IMR-90 (cell line): ENCODE measurements around the gene KCNAB1. TPM values are rescaled to one million over a fixed set of nuclear protein-coding genes. Genes with fewer than 3 reads are reported as not detected.

Experiments used
- ATAC-seq: fragments of 200-7000 bp; cut with Tn5 transposase; 2 replicates; pipeline ENCODE4 v1.9.1; 2020; ENCODE audit warnings: low read depth, mild to moderate bottlenecking, moderate library complexity
- BruUV-seq: library from RNA; stranded (reverse); fragments of 400-500 nt; replicated peaks from 2 replicates; lab custom pipeline; 2021; lab: Mats Ljungman, UMichigan
- CTCF ChIA-PET: fragments of 300-600 bp; formaldehyde crosslinking; extraction: SDS; loops from one replicate; lab custom pipeline; 2021; ENCODE audit warnings: antibody characterized with exemption; lab: Yijun Ruan, JAX
- POLR2A ChIA-PET: fragments of 300-600 bp; sonication (Branson Sonifier 250); formaldehyde crosslinking; loops from one replicate; lab custom pipeline; 2022; ENCODE audit warnings: antibody characterized with exemption; ENCODE audit not compliant: unreplicated experiment; lab: Charles Lee
- DNase-seq: peaks from one replicate; pipeline ENCODE4 v3.0.0; 2013
- H2AFZ ChIP-seq: replicated peaks from 2 replicates; pipeline ENCODE3; 2013; ENCODE audit warnings: low read length, mild to moderate bottlenecking; ENCODE audit not compliant: poor library complexity
- H2AK5ac ChIP-seq: 2 replicates; pipeline ENCODE4 v1.6.1; 2013; ENCODE audit warnings: low read depth, low read length, inconsistent platforms
- H2AK9ac ChIP-seq: replicated peaks from 2 replicates; pipeline ENCODE3; 2013; ENCODE audit warnings: mild to moderate bottlenecking, low read depth, low read length, moderate library complexity; ENCODE audit not compliant: poor library complexity
- H2BK120ac ChIP-seq: 2 replicates; pipeline ENCODE4 v1.6.1; 2013; ENCODE audit warnings: low read depth, low read length, inconsistent platforms
- H2BK15ac ChIP-seq: 3 replicates; pipeline ENCODE4 v1.6.1; 2013; ENCODE audit warnings: low read depth, low read length, inconsistent platforms
- H2BK20ac ChIP-seq: 2 replicates; pipeline ENCODE4 v1.6.1; 2013; ENCODE audit warnings: low read depth, mild to moderate bottlenecking, inconsistent platforms, low read length, moderate library complexity
- H2BK5ac ChIP-seq: 2 replicates; pipeline ENCODE4 v1.6.1; 2013; ENCODE audit warnings: mild to moderate bottlenecking, low read depth, low read length, inconsistent platforms; ENCODE audit not compliant: poor library complexity, severe bottlenecking
- H3K14ac ChIP-seq: replicated peaks from 2 replicates; pipeline ENCODE4 v1.6.1; 2013; ENCODE audit warnings: low read depth, low read length, inconsistent platforms
- H3K18ac ChIP-seq: 2 replicates; pipeline ENCODE4 v1.6.1; 2013; ENCODE audit warnings: low read depth, low read length, control low read depth
- H3K23ac ChIP-seq: 2 replicates; pipeline ENCODE4 v1.6.1; 2013; ENCODE audit warnings: low read depth, low read length, inconsistent platforms
- H3K27ac ChIP-seq: 2 replicates; pipeline ENCODE4 v1.5.1; 2013; ENCODE audit warnings: mild to moderate bottlenecking, control low read depth, low read length; ENCODE audit not compliant: insufficient read depth
- H3K27me3 ChIP-seq: 2 replicates; pipeline ENCODE4 v1.6.1; 2013; ENCODE audit warnings: low read length; ENCODE audit not compliant: control insufficient read depth, insufficient read depth
- H3K36me3 ChIP-seq: 2 replicates; pipeline ENCODE4 v1.6.1; 2013; ENCODE audit warnings: low read length, mixed read lengths; ENCODE audit not compliant: control insufficient read depth, insufficient read depth
- H3K4ac ChIP-seq: 2 replicates; pipeline ENCODE4 v1.6.1; 2013; ENCODE audit warnings: low read depth, low read length, inconsistent platforms
- H3K4me1 ChIP-seq: 2 replicates; pipeline ENCODE4 v1.6.1; 2013; ENCODE audit warnings: low read length, mixed read lengths; ENCODE audit not compliant: control insufficient read depth, insufficient read depth
- H3K4me2 ChIP-seq: 2 replicates; pipeline ENCODE4 v1.6.1; 2013; ENCODE audit warnings: low read depth, mild to moderate bottlenecking, control low read depth, low read length, moderate library complexity
- H3K4me3 ChIP-seq: 2 replicates; pipeline ENCODE4 v1.5.1; 2013; ENCODE audit warnings: low read depth, mild to moderate bottlenecking, control low read depth, low read length, moderate library complexity; ENCODE audit not compliant: insufficient read depth
- H3K56ac ChIP-seq: 2 replicates; pipeline ENCODE4 v1.6.1; 2013; ENCODE audit warnings: low read length, inconsistent platforms; ENCODE audit not compliant: insufficient read depth; ENCODE audit errors: extremely low read depth
- H3K79me1 ChIP-seq, 2 experiments: 2 replicates each; pipeline ENCODE4 v1.6.1; 2013; ENCODE audit warnings: low read length in 2 of 2, inconsistent platforms in 1 of 2, low read depth in 1 of 2
- H3K9ac ChIP-seq: 2 replicates; pipeline ENCODE4 v1.6.1; 2013; ENCODE audit warnings: low read depth, low read length, control low read depth
- H3K9me1 ChIP-seq: 2 replicates; pipeline ENCODE4 v1.6.1; 2013; ENCODE audit warnings: low read length, inconsistent platforms; ENCODE audit not compliant: insufficient read depth
- H3K9me3 ChIP-seq: 2 replicates; pipeline ENCODE4 v1.6.1; 2013; ENCODE audit warnings: low read length; ENCODE audit not compliant: control insufficient read depth, insufficient read depth
- H4K20me1 ChIP-seq: 2 replicates; pipeline ENCODE4 v1.6.1; 2013; ENCODE audit warnings: low read length, inconsistent platforms; ENCODE audit not compliant: insufficient read depth
- H4K5ac ChIP-seq: 2 replicates; pipeline ENCODE4 v1.6.1; 2013; ENCODE audit warnings: mild to moderate bottlenecking, low read depth, low read length, control low read depth
- H4K8ac ChIP-seq, 2 experiments: 2 replicates each; pipeline ENCODE4 v1.6.1; 2013; ENCODE audit warnings: low read depth in 2 of 2, low read length in 2 of 2, control low read depth in 1 of 2, inconsistent platforms in 1 of 2
- H4K91ac ChIP-seq: 2 replicates; pipeline ENCODE4 v1.6.1; 2013; ENCODE audit warnings: low read depth, low read length, inconsistent platforms; ENCODE audit not compliant: insufficient read depth
- BHLHE40 ChIP-seq: fragments of 150-350 bp; IDR thresholded peaks from 2 replicates; pipeline ENCODE4 v1.6.1; 2016; ENCODE audit warnings: mild to moderate bottlenecking, low read depth, low read length
- CEBPB ChIP-seq: IDR thresholded peaks from 2 replicates; pipeline ENCODE4 v1.6.1; 2012; ENCODE audit warnings: low read depth, low read length, improper control_type of control experiment
- FOS ChIP-seq: fragments of 150-350 bp; IDR thresholded peaks from 2 replicates; pipeline ENCODE4 v1.6.1; 2016; ENCODE audit warnings: low read depth, low read length
- MAFK ChIP-seq: IDR thresholded peaks from 2 replicates; pipeline ENCODE4 v1.6.1; 2012; ENCODE audit warnings: low read depth, low read length, improper control_type of control experiment
- MAZ ChIP-seq: IDR thresholded peaks from 2 replicates; pipeline ENCODE4 v1.6.1; 2012; ENCODE audit warnings: low read depth, mild to moderate bottlenecking, low read length, improper control_type of control experiment, moderate library complexity, borderline replicate concordance
- MXI1 ChIP-seq: IDR thresholded peaks from 2 replicates; pipeline ENCODE4 v1.6.1; 2012; ENCODE audit warnings: low read depth, mild to moderate bottlenecking, low read length, moderate library complexity, borderline replicate concordance
- NFE2L2 ChIP-seq: fragments of 150-350 bp; IDR thresholded peaks from 2 replicates; pipeline ENCODE4 v1.6.1; 2016; ENCODE audit warnings: low read depth, mild to moderate bottlenecking, low read length
- POLR2A ChIP-seq: IDR thresholded peaks from 2 replicates; pipeline ENCODE4 v1.6.1; 2012; ENCODE audit warnings: mild to moderate bottlenecking, low read depth, low read length
- RAD21 ChIP-seq: IDR thresholded peaks from 2 replicates; pipeline ENCODE4 v1.6.1; 2012; ENCODE audit warnings: low read length, improper control_type of control experiment
- RFX5 ChIP-seq: IDR thresholded peaks from 2 replicates; pipeline ENCODE4 v1.8.0; 2012; ENCODE audit warnings: low read depth, mild to moderate bottlenecking, low read length, moderate library complexity
- SMC3 ChIP-seq: fragments of 150-350 bp; IDR thresholded peaks from 2 replicates; pipeline ENCODE4 v1.6.1; 2016; ENCODE audit warnings: low read depth, mild to moderate bottlenecking, antibody characterized with exemption, low read length, moderate library complexity
- dilution Hi-C: fragments of 300-500 bp; cut with HindIII; formaldehyde crosslinking; loops from one replicate; pipeline ENCODE4 v1.14.3; 2018; ENCODE audit warnings: low sequenced_read_pairs; ENCODE audit not compliant: unreplicated experiment
- in situ Hi-C: fragments of 300-500 bp; cut with MboI; formaldehyde crosslinking; loops from 3 replicates; pipeline ENCODE4 v1.14.3; 2019; ENCODE audit warnings: low sequenced_read_pairs, inconsistent platforms, mixed read lengths
- intact Hi-C: fragments of 100-400 bp; cut with micrococcal nuclease; formaldehyde crosslinking; loops from 2 replicates; pipeline ENCODE4 v1.10.0; 2022
- polyA plus RNA-seq, 3 experiments: library from polyadenylated mRNA; depleted of rRNA; stranded (reverse); fragments of >200 nt; gene quantifications; 2 replicates each; pipeline ENCODE4 v1.2.3, GENCODE V29; 2012; ENCODE audit warnings: low replicate concordance in 1 of 3
- total RNA-seq: library from RNA; depleted of rRNA; stranded (reverse); fragments of >200 nt; gene quantifications from 2 replicates; pipeline ENCODE4 v1.2.3, GENCODE V29; 2012
- TF ChIP-seq, protein P1 (sequence below): fragments of 150-350 bp; IDR thresholded peaks from 2 replicates; pipeline ENCODE4 v1.6.1; 2016; ENCODE audit warnings: low read depth, mild to moderate bottlenecking, low read length, moderate library complexity, borderline replicate concordance

Gene KCNAB1
- total and polyA plus RNA-seq, 2 of the 4 experiments (the other 2 are of a cell fraction), result under 0.01 to 0.07 TPM

DNA sequence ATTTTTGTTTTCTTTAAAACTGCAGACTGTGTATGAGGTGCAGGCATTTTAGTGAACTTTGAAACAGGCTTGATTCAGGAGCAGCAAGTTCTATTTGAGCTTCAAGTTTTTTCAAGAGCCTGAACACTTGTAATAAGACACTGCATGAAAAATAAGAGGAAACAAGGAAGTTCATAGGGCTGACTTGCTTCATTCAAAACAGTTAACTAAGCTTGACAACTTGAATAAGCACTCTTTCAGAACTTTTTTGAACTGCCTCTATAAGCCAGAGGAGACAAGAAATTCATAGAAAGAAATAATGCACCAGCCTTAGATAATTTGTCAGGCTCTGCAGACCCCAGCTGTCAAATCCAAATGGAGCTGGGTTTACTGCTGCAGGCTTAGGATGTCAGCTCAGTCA is 304.4 kb downstream of the KCNAB1 start:
- CTCF ChIA-PET, result no interaction called here
- intact Hi-C loops, result no loop called here
- Histone ChIP-seq H3K4me1 (no peaks in the 10 kb centered on the region), H2BK20ac (no peak overlapping the region), H2AK9ac (no peak overlapping the region), H3K56ac (no peak overlapping the region), H2BK120ac (no peak overlapping the region), H3K14ac (no peak overlapping the region), H4K91ac (no peak overlapping the region), H3K9me1 (no peaks in the 10 kb centered on the region), H3K79me1 (no peaks in the 10 kb centered on the region), H3K36me3 (no peaks in the 10 kb centered on the region), H4K5ac (no peak overlapping the region), H3K27me3 (peaks cover 6% of the 10 kb centered on the region; the same call in 1 of the 2 replicates), H3K27ac (no peak overlapping the region), H4K20me1 (no peaks in the 10 kb centered on the region), H3K4me3 (no peak overlapping the region), H3K4ac (no peak overlapping the region), H2BK5ac (no peak overlapping the region), H4K8ac (no peak overlapping the region), H3K9me3 (no peaks in the 10 kb centered on the region), H3K23ac (no peak overlapping the region), H2BK15ac (no peak overlapping the region), H2AK5ac (no peak overlapping the region), H2AFZ (no peak overlapping the region), H3K18ac (no peak overlapping the region), H3K4me2 (no peak overlapping the region), H3K9ac (no peak overlapping the region)
- no peak for ATAC-seq
- TF ChIP-seq CEBPB, result no peak
- TF ChIP-seq BHLHE40, result no peak
- TF ChIP-seq RFX5, result no peak
- TF ChIP-seq RAD21, result no peak
- no peak for TF ChIP-seq NFE2L2
- TF ChIP-seq FOS, result no peak
- no peak for TF ChIP-seq MXI1
- no peak for TF ChIP-seq MAZ
- no peak for TF ChIP-seq MAFK
- TF ChIP-seq SMC3, result no peak
- TF ChIP-seq POLR2A, result no peak
- TF ChIP-seq, protein P1, sequence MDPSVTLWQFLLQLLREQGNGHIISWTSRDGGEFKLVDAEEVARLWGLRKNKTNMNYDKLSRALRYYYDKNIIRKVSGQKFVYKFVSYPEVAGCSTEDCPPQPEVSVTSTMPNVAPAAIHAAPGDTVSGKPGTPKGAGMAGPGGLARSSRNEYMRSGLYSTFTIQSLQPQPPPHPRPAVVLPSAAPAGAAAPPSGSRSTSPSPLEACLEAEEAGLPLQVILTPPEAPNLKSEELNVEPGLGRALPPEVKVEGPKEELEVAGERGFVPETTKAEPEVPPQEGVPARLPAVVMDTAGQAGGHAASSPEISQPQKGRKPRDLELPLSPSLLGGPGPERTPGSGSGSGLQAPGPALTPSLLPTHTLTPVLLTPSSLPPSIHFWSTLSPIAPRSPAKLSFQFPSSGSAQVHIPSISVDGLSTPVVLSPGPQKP, result no peak
- POLR2A ChIA-PET, result no interaction called here
- BruUV-seq, result no TSS peak
- in situ Hi-C loops, result no loop called here
- dilution Hi-C loops, result no loop called here
- no peak for DNase-seq
